Hypothalamus (tissue), 51 donors: Measurements from ENCODE around the gene CPZ.
"Not testable (repeated sequence)": the region's sequence is repeated elsewhere in the genome, so short reads cannot be mapped to it uniquely, and the experiment has no call there.

ENCODE experiments used
- DNase-seq, 51 donors: peaks; one replicate each; lab custom pipeline; 2025; lab: John Stamatoyannopoulos, UW

Gene CPZ

DNA sequence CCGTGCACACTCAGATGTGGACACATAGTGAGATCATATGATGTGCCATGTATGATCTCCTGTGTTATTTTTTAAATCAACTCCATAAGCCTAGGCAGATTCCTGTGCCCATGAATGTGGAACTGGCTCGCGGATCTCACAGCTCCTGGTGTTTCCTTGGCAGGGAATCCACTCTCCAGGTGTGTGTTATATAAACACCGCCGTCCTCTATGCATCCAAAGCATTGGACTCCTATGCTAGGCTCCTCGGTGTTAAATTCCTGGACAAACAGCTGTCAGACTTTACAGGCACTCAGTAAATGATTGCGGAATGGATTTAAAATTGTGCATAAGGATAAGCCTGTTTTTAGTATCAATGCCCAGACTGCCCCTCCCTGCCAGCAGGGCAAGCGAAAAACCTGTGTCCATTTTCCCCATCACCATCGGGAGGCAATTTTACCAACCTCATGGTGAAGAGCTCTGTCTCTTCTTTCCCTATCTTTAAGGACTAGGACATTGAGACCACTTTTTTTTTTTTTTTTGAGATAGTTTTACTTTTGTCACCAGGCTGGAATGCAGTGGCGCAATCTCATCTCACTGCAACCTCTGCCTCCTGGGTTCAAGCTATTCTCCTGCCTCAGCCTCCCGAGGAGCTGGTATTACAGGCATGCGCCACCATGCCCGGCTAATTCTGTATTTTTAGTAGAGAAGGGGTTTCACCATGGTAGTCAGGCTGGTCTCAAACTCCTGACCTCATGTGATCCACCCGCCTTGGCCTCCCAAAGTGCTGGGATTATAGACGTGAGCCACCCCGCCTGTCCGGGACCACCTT is 36.0 kb upstream of the CPZ start:
- DNase-seq: no peak

DNA sequence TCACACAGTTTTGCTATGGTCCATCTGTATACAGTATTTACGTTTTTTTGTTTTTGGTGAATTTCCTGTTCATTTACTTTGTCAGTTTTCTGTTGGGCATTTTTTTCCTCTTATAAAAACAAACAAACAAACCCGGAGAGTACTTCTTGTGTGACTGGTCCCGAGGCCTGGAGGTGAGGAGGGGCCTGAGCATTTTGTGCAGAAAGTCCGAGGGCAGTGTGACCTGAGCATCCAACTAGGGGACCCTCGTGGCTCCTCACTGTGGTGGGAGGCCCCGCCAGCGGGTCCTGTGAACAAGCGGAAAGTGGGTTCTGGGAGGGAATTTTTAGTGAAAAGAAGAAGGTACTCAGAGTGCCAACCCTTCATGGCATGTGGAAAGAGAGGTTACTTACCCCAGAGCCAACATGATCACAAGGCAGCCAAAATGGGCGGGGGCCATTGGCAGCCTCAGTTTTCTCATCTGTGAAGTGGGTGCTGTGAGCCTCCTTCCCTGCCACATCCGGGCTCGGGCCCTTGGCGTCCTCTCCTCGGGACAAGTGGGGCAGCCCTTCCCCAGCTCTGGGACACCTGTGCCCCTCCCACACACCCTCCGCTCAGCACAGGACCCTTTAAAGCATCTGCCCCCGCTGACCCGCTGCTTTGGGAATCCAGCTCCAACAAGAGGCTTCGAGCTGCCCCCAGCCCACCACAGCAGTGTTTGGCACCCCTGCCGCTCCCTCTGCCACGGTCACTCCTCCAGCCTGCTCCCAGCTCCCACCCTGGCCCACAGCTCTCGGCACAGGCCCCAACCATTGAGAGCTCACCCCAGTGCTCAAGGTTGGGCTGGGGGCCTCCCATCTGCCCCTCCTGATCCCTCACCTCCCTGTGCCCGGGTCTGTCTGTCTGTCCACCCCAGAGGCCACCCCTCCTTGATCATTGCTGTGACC is 35.2 kb upstream of the CPZ start:
- DNase-seq: no peak

DNA sequence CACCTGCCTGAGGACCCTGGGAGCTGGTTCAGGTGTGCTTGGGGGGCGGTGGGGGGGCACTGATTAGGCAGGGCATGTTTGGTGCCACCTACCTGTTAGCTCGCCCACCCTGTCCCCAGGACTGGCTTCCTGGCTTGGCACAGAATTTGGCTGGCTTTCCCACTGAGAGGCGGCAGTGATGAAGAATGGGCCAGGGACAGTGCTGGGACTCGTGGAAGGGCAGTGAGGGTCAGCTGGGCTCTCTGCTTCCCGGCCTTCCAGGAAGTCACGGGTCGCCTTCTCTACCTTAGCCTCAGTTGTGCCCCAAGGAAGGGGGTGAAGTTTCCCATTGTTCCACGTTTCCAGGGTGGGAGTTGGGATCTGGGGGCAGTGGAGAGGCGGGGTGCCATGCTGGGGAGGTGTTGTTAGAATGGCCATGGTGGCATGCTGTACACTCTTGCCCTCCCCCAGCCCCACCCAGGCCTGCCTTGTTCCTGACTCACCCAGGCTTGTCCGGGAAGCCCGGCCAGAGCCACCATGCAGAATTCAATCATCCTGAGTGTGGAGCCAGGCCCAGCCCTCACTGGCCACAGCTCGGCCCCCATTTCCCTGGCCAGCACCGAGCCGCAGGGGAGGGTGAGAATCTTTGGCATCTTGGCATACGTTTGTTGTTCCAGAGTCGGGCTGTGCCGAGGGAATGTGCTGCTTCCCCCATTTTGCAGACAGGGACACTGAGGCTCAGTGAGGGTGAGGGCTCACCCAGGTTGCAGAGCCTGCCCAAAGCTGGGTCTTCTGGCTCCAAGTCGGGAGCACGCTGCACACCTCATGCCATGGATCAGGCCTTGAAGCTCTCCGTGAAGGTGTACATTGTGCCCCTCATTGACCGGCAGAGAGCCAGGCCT is 34.2 kb upstream of the CPZ start:
- no peak for DNase-seq

DNA sequence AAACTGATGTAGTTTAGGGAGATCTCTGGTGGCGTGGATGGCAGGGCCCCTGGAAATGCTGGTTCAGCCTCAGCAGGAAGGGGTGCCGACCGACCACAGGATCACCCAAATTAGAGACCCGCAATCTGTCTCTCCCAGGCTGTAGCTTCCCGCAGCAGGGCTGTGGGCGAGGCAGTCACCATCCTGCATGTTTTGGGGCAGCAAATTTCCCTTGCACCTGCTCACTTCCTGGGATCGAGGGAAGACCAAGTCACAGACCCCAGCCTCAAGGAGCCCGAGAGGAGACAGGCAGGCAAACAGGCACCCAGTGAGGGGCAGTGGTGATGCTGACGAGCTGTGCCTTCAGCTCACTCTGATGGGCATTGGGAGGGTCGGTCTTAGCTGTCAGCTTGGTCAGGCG is 33.6 kb upstream of the CPZ start:
- no peak for DNase-seq

DNA sequence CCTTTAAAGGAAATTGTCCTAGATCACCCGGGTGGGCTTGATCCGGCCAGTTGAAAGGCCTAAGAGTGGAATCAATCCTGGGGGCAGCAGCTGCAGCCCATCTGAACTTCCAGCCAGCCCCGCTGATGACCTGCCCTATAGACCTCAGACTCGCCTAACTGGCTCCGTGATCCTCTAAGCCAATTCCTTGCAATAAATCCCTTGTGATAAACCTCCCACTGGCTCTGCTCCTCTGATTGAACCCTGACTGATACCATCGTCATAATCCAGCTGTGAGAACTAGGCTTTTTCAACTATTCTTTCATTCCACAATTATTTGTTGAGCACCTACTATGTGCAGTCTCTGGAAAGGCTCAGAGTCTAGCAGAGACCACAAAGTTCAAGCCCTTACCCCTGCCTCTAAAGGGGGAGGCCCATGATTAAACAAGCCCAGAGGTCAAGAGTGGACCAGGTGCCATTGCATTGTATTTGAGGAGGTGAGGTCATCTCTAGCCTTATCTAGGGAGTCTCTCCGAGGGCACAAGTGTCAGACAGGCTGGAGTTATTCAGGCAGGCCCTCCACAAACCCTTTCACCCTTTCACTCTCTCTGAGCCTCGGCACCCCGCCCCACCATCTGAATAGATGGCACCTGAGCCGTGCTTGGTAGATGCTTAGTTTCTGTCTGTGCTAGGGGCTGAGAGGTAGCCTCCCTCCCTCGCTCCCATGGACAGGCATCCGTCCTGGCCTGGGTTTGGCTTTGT is 32.9 kb upstream of the CPZ start:
- no peak for DNase-seq

DNA sequence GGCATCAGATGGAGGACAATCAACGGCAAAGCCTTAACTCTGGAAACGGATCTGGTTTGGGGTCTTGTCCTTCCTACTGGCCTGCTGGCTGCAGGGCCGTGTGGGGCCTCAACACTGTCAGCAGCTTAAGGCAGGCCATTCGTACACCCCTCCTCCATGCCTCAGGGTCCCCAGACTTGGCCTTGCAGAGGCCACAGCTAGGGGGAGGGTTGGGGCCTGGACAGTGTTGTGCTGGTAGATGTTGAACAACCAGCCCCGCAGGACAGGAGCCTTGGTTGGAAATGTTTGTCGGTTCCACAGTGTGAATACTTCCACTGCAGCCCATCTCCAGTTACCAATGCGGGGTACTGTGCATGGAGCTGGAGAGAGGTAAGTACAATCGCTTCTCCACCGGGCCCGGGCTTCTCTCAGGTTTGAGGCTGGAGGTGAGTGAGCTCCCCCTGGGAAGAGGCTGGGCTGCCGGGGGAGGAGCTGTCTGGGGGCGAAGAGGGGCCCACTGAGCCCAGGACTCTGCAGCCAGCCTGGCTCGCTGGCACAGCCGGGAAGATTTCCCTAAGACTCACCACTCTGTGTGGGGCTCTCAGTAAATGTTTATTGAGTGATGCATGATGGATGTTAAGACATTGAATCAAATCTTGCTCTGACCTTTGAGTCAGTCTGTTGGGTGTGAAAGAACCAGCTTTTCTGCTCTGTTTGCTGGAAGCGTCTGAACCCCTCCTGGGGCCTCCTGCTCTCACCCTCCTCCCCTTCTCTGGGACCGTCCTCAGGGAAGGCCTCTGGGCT is 32.1 kb upstream of the CPZ start:
- no peak for DNase-seq

DNA sequence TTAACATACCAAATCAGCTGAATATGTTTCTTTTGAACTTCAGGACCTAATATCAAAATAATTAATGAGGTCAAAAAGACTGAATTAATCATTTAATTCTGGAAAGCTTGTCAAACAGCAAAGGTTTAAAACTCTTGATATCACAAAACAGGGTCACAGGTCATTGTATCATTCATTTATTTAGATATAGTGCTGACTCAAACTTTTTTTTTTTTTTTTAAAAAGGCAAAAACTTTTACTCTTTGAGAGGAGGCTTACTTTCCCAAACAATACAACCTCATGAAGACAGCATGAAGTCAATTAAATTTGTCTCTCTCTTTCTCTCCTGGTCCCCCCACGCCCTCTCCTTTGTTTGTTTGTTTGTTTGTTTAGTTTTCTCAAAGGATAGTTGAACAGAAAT is 28.0 kb upstream of the CPZ start:
- no peak for DNase-seq

DNA sequence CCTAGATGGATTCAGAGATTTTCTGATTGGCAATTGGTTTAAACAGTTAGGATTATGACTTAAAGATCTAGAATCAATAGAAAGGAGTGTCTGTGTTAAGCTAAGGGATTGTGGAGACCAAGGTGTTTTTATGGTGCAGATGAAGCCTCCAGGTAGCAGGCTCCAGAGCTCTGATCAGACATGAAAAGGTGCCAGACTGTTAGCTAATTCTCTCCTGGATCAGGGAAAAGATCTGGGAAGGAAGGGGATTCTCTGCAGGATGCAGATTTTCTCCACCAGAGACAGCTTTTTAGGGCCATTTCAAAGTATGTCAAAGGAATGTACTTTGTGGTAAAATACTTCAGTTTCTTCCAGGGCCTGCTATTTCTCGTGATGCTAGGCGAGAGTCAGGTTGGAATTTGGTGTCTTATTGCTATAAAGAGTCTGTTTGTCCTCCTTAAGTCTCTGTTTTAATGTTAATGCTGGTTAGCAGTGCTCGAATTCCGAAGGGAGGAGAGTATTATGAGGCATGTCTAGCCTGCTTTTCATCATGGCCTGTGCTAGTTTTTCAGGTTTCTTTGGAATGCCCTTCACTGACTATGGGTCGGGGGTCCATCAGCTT is 24.4 kb upstream of the CPZ start:
- DNase-seq: no peak

DNA sequence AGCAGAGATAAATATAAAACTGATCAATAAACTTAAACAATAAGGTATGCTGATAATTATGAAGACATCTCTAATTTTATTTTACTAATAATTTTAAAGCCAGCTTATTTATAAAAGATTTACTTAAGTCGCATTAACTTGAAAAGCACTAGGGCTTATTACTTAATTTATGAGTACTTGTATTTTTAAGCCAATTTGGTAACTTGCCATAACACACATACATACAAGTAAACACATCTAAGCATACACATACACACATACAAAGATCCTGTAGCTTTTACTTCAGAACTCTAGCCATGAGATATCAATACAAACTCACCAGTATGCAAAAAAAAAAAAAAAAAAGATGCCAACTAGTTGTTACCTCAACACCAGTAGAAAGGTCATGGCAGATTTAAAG is 22.4 kb upstream of the CPZ start:
- no peak for DNase-seq

DNA sequence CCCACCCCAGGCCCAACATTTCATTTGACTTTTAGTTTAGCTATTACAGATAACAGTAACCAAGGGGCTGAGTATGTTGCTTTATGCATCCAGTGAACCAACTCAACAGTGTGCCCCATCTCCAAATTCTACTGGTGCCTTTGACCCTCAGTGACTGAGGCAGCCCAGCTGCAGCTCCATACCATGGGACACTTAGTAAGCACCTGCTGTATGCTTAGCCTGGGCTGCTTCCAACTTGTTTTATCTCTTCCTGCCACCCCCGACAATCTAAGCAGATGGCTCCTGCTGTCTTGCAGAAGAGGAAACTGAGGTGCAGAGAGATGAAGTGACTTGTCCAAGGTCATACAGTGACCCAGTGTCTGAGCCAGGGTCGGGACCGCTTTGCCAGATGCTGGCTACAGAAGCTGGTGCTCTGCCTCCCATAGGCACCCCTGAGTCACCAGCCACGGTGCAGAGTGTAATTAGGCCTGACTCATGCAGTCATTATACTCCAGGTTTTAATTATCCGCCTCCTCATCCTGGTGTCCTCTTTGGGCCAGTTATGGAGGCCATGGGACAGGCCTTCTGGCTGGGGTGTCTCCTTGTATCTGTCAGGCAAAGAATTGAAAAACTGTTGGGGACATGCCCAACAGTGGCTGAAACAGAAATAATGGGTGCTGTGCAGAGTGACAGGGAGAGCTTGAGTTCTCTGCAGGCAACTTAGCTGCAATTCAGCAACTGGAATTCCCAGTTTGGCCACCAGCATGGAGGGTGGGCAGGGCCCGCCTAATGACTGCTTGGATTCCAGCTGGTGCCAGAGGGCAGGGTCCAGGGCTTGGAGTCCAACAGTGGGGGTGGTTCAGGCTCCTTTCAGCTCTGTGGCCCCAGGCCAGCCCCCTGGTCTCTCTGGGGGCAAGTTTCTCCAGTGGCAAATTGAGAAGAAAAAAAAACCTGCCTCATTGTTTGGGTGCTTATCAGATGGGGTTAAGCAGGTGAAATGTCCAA is 20.6 kb upstream of the CPZ start:
- no peak for DNase-seq

DNA sequence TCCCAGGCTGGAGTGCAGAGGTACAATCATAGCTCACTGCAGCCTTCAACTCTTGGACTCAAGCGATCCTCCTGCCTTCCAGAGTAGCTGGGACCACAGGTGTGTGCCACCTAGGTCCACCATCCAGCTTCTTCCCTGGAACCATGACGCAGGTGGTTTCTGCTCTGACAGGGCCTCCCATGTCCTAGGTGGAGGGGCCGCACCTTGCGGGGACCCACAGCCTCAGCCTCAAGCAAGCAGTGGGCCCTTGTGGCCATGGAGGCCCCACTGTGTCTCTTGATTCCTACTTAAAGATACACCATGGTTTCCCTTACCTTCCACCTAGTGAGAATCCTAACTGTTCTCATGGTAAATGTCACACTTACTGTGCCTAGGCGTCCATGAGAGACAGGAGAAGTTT is 19.3 kb upstream of the CPZ start:
- DNase-seq: no peak

DNA sequence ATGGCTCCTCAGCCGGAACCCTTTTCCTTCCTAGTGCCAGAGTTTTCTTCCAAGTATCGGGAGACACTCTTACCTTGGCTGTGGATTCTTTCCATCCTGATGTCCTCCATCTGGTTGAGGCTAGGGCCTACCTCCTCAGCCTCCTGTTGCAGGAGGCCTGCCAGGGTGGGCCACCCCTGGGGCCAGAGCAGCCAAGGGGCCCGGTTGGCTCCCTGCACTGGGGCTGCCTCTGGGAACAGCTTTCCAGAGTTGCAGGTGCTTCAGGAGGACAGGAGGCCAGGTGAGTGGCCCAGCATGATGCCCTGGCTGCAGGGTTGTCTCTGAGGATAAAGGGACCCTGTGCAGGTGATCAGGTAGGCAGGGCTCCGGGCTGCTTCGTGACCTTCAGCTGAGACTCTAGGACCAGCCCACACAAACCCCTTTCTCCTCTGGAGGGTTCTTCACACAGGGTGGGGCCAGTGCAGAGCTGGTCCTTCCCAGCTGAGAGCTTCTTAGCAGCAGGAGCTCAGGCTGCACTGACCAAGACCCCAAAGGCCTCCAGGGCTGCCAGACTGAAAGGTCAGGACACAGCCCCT is 17.7 kb upstream of the CPZ start:
- no peak for DNase-seq

DNA sequence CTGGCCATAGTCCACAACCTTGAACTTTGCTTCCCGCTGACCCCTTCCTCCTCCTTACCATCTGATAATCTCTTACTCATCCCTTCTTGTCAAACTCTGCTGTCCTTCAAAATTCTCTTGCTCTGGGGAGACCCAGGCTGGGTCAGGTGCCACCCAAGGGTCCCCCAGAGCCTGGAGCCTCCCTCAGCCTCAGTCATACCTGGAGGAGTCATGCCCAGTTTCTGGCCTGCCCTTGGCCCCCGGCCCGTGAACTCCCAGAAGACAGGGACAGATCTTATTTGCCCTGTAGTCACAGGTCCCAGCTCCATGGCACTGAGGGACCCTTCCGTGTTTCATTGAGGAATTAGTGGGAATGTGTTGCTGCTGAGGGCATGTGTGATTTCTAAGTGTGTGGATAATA is 17.1 kb upstream of the CPZ start:
- DNase-seq: no peak

DNA sequence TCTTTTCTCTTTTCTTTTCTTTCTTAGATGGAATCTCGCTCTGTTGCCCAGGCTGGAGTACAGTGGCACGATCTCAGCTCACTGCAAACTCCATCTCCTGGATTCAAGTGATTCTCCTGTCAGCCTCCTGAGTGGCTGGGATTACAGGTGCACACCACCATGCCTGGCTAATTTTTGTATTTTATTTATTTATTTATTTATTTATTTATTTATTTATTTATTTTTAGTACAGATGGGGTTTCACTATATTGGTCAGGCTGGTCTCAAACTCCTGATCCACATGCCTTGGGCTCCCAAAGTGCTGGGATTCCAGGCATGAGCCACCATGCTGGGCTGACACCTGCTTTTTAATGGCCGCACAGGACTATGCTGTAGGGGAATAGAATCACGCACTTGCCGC is 16.0 kb upstream of the CPZ start:
- not testable (repeated sequence) for DNase-seq

DNA sequence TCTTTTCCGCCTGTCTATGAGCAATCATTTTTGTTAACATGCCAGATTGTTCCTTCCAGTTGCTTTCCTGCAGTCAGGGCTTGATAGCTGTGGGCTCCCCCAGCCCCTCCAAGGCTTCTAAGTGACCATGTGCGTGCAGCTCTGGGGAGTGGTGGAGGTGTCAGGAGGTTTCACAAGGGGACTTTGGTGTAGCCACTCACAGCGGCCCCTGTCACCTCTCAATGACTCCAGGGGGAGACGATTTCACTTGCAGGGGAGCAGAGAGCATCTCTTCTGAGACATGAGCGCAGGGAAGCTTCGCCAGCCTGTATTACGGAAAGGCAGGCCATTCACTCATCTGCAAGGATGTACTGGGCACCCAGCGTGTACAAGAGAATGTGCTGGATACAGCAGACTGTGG is 15.5 kb upstream of the CPZ start:
- DNase-seq: no peak

DNA sequence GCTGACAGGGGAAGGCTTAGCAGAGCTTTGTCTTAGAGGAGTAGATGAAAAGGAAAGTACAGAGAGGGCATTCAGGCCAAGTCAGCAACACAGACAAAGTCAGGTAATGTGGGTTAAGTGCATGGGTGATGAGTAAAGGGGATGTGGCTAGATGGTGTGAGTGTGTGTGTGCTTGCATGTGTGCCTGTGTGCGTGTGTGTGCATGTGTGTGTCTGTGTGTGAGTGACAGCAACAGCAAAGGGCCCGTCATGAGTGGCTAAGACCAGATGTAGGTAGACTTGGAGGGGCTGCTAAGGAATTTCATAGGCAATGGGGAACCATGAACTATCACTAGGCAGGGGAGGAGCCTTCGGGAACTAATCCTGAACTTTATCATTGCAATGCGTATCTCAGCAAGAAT is 14.6 kb upstream of the CPZ start:
- DNase-seq: no peak

DNA sequence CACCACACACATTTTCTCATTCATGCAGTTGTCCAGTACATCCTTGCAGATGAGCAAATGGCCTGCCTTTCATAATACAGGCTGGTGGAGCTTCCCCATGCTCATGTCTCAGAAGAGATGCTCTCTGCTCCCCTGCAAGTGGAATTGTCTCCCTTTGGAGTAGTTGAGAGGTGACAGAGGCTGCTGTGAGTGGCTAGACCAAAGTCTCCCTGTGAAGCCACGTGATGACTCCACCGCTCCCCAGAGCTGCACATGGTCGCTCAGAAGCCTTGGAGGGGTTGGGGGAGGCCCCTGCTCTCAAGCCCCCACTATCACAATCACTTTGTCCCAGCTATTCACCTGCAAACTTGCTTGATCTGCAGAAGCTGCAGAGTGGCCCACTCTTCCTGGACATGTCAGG is 13.8 kb upstream of the CPZ start:
- no peak for DNase-seq
